Stimulated activated naive B cell treated with anti-CD40 and anti-IgM and Interleukin-4, amounts not matched to agents 10 μg/mL and 1 μg/mL and 100 μg/mL, for 72 hours (primary cell): Measurements from ENCODE around the gene RABGGTA.

Experiments used
- ATAC-seq, 2 donors: fragments of 150-1000 bp; cut with Tn5 transposase; replicated peaks; 2 replicates each; pipeline ENCODE4 v1.10.0; 2021; ENCODE audit warnings: moderate library complexity in 1 of 2
- DNase-seq: peaks from one replicate; pipeline ENCODE4 v3.0.0; 2021
- H3K27ac Mint-ChIP-seq: one replicate; pipeline ENCODE4 v1.8.0; 2022; ENCODE audit warnings: mild to moderate bottlenecking, mixed read lengths
- H3K27me3 Mint-ChIP-seq, 2 donors: one replicate each; pipeline ENCODE4 v1.8.0; 2022; ENCODE audit warnings: mixed read lengths in 2 of 2
- H3K36me3 Mint-ChIP-seq, 2 donors: one replicate each; pipeline ENCODE4 v1.8.0; 2022; ENCODE audit warnings: mixed read lengths in 2 of 2, mild to moderate bottlenecking in 1 of 2
- H3K4me1 Mint-ChIP-seq, 2 donors: one replicate each; pipeline ENCODE4 v1.8.0; 2022; ENCODE audit warnings: mixed read lengths in 2 of 2, mild to moderate bottlenecking in 1 of 2
- H3K4me3 Mint-ChIP-seq, 2 donors: one replicate each; pipeline ENCODE4 v1.8.0; 2022; ENCODE audit warnings: mild to moderate bottlenecking in 2 of 2, mixed read lengths in 2 of 2, moderate library complexity in 1 of 2
- H3K9me3 Mint-ChIP-seq, 2 donors: one replicate each; pipeline ENCODE4 v1.8.0; 2022; ENCODE audit warnings: mixed read lengths in 2 of 2, mild to moderate bottlenecking in 1 of 2

The RABGGTA gene

DNA sequence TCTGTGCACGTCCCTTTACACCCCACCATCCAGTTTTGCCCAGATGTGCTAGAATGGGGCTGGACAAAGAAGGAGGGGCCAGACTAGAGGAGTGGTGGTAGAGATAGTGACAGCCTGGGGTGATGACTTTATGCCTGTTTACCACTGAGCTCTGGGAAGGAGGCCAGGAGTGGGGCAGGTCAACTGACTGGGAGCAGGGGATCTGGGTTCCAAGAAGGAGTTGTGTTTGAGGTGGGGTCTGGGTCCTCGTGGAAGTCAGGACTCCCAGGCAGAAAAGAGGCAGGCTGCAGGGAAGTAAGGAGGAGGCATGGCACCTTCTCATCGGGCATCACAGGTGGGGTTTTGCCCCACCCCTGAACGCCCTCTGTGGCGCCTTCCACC is 38.9 kb upstream of the RABGGTA start:
- no peak for ATAC-seq

DNA sequence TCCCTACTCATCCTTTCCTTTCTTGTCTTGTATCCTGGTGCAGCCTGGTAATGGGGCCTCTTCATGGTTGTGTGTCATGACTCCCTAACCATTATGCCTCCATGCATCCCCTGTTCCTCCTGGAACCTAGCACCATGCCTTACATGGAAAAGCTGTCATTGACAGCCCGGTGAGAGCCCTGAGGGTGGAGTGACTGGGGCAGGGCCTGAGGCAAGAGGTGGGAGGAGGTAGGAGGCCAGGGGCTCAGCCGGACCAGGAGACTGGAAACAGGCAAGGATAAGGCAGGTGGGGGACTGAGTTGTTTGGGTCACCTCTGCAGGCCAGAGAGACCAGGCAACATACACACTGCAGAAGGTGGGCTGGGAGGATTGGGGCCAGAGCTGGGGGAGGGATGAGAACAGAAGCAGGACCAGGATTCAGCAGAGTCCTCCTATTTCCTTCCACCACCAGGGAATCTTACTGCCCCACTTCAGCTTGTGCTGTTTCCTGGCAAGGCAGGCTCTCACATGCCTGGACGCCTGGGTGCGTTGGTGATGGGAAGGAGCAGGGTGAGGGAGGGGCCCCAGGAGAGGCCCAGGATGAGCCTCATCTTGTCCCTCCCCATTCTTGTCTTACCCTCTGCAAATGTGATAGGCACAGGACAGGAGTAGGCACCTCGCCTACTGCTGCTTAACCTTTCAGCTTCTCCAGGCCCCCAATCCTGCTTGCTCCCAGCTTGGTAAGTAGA is 38.3 kb upstream of the RABGGTA start, which contains the start of gene LTB4R2:
TSS of gene LTB4R2 (plus strand) at position 603 of the 727 bp plus-strand sequence. CDS start 525 bp downstream, outside the sequence.
- DNase-seq (no peak), ATAC-seq (no peak)
- H3K27ac Mint-ChIP-seq, result peak within 1 kb of the TSS; percentile 63
- H3K36me3 Mint-ChIP-seq, result peaks cover 27 to 66% of the 10 kb centered on the region in 2 donors
- H3K4me1 Mint-ChIP-seq, result peaks cover 58 to 80% of the 10 kb centered on the region in 2 donors
- peak within 1 kb of the TSS; percentile 76 to 79 for H3K4me3 Mint-ChIP-seq
- no peaks in the 10 kb centered on the region for H3K9me3 Mint-ChIP-seq
- no peaks in the 10 kb centered on the region for H3K27me3 Mint-ChIP-seq

More for the DNA sequence above, 38.9 kb upstream of the RABGGTA start:
- Mint-ChIP-seq H3K27ac (peak overlapping the region; percentile 63), H3K36me3 (peaks cover 24 to 61% of the 10 kb centered on the region in 2 donors), H3K9me3 (no peaks in the 10 kb centered on the region), H3K27me3 (no peaks in the 10 kb centered on the region), H3K4me1 (peaks cover 59 to 83% of the 10 kb centered on the region in 2 donors), H3K4me3 (peak overlapping the region; percentile 18 to 79)
- DNase-seq, result no peak

DNA sequence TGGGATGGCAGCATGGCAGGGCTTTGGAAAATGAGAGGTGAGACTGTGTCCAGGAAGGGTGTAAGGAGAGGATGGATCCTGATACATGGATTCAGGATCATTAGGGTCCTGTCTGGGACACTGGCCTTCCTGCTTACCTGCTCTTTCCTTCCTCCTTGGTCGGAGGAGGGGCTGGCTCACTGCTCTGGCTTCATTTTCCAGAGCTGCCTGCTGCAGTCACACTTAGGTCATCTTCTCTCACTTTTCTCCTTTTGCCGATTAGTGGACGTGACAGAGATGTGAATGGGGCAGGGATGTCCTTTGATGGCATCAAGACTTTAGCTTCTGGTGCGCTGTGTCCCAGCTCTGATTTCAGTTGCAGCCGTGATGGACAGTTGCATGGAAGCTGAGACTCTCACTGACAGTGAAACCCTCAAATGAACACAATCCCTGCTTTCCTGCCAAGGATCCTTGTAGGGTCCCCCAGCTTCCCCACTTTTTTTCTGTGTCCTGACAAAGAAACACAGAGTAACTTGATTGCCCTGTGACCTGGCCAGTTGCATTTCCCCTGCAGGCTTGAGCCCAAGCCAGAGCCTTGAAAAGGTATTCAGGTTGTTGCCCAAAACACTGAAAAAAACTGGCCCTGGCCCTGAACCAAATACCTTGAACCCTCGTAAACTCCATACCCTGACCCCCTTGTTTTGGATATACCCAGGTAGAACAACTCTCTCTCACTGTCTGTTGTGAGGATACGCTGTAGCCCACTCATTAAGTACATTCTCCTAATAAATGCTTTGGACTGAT is 37.1 kb upstream of the RABGGTA start:
- DNase-seq (no peak), ATAC-seq (no peak)
- Mint-ChIP-seq H3K4me3 (no peak overlapping the region), H3K9me3 (no peaks in the 10 kb centered on the region), H3K27me3 (no peaks in the 10 kb centered on the region), H3K36me3 (peaks cover 33 to 71% of the 10 kb centered on the region in 2 donors), H3K27ac (no peak overlapping the region), H3K4me1 (peaks cover 46 to 68% of the 10 kb centered on the region in 2 donors)

DNA sequence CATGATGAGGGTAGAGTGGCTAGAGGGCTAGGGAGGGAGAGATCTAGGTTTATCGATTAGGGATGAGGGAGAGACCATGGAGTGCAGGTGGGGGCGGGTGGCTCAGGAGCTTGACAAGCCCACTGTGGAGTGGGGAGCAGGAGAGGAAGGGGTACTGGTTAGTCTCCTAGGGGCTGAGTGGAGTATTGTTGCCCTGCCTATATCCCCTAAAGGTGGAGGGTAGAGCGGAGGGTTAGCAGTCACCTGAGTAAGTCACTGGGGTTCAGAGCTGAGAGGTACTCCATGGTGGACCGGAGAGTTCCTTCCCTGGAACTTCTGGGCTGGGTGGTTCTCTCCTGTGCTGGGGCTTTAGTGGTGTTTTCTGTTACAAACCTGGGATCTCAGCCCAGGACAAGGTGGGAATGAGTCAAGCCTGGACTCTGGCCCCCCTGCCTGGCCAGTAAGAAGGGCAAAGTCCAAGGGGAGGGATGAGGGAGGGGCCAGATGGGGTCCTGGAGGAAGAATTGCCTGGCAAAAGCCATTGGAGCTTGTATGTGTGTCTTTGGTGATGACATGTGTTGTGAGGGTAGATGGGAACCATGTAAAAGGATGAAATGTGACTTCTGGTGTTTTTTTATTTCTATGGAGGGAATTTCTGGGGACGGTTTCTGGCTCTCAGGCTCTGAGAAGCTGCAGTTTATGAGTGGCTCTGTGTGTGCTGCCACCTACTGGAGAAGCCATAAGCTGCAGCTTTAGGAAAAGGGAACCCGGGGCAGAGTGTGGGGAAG is 36.4 kb upstream of the RABGGTA start, which contains the start of gene CIDEB:
TSS of gene CIDEB (minus strand) at position 403 of the 767 bp plus-strand sequence. CDS start at position 284, 119 bp downstream.
- ATAC-seq (peak; percentile 13 to 30), DNase-seq (peak; percentile 50)
- no peaks in the 10 kb centered on the region for H3K27me3 Mint-ChIP-seq
- H3K4me3 Mint-ChIP-seq, result no peak within 1 kb of the TSS
- peaks cover 37 to 71% of the 10 kb centered on the region in 2 donors for H3K36me3 Mint-ChIP-seq
- H3K9me3 Mint-ChIP-seq, result no peaks in the 10 kb centered on the region
- peak within 1 kb of the TSS; percentile 25 for H3K27ac Mint-ChIP-seq
- H3K4me1 Mint-ChIP-seq, result peaks cover 39 to 60% of the 10 kb centered on the region in 2 donors

DNA sequence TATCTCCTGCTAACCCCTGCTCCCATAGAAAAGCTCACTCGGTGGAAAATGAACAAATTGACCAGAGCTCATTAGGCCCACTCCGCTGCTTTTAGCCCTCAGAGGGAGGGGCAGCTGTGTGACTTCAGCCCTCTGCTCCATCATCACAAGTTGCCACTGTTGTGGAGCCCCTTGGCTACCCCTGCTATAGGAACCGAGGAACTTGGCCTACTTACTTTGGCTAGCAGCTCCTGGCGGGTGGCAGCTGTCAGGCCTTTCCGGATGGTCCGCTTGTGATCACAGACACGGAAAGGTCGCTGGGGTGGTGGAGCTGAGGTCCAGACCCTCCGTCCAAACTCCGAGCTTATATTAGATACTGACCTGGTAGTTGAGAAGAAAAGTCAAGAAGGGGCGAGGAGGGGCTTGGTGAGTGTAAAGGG is 35.8 kb upstream of the RABGGTA start:
- no peaks in the 10 kb centered on the region for H3K27me3 Mint-ChIP-seq
- DNase-seq (no peak), ATAC-seq (no peak)
- H3K9me3 Mint-ChIP-seq, result no peaks in the 10 kb centered on the region
- H3K36me3 Mint-ChIP-seq, result peaks cover 43 to 72% of the 10 kb centered on the region in 2 donors
- H3K4me3 Mint-ChIP-seq, result no peak overlapping the region
- H3K27ac Mint-ChIP-seq, result peak overlapping the region; percentile 25
- H3K4me1 Mint-ChIP-seq, result peaks cover 33 to 54% of the 10 kb centered on the region in 2 donors

DNA sequence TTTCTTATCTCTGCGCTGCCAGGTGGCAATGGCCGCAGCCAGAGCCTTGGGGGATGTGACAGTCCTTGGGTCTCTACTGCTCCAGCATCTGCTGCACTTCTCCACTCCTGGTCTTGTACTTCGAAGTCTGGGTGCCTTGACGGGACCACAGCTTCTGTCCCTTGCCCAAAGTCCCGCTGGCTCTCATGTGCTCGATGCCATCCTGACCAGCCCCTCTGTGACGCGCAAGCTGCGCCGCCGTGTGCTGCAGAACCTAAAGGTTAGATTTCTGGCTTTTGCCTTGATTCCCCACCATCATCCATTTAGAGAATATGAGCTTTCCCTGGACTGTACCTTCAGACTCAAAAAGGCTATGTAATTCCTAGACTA is 32.6 kb upstream of the RABGGTA start:
- Mint-ChIP-seq H3K9me3 (no peaks in the 10 kb centered on the region), H3K27ac (no peak overlapping the region), H3K4me3 (no peak overlapping the region), H3K27me3 (no peaks in the 10 kb centered on the region), H3K4me1 (peaks cover 21 to 39% of the 10 kb centered on the region in 2 donors), H3K36me3 (peaks cover 37 to 73% of the 10 kb centered on the region in 2 donors)
- no peak for ATAC-seq
- DNase-seq, result no peak

DNA sequence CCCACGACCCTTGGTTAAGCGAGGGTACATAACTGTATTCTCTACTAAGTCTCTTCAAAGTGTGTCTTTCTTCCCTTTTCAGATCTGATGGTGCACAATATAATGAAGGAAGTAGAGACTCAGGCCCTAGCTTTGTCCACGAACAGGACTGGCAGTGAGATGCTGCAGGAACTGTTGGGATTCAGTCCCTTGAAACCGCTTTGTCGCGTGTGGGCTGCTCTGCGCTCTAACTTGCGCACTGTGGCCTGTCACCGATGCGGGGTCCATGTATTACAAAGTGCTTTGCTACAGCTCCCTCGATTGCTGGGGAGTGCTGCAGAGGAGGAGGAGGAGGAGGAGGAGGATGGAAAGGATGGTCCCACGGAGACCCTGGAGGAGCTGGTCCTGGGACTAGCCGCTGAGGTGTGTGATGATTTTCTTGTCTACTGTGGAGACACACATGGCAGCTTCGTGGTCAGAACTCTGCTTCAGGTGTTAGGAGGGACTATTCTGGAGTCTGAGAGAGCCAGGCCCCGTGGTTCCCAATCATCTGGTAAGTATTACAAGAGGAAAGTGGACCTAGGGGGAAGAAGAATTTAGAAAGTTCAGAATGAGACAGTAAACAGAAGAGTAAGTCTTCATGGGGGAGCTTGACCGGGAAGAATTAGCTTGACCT is 29.1 kb upstream of the RABGGTA start:
- peak overlapping the region; percentile 96 for H3K27ac Mint-ChIP-seq
- H3K9me3 Mint-ChIP-seq, result no peaks in the 10 kb centered on the region
- peak overlapping the region; percentile 94 to 95 for H3K4me3 Mint-ChIP-seq
- H3K36me3 Mint-ChIP-seq, result peaks cover 35 to 57% of the 10 kb centered on the region in 2 donors
- ATAC-seq (no peak), DNase-seq (no peak)
- peaks cover 31 to 43% of the 10 kb centered on the region in 2 donors for H3K4me1 Mint-ChIP-seq
- no peaks in the 10 kb centered on the region for H3K27me3 Mint-ChIP-seq

DNA sequence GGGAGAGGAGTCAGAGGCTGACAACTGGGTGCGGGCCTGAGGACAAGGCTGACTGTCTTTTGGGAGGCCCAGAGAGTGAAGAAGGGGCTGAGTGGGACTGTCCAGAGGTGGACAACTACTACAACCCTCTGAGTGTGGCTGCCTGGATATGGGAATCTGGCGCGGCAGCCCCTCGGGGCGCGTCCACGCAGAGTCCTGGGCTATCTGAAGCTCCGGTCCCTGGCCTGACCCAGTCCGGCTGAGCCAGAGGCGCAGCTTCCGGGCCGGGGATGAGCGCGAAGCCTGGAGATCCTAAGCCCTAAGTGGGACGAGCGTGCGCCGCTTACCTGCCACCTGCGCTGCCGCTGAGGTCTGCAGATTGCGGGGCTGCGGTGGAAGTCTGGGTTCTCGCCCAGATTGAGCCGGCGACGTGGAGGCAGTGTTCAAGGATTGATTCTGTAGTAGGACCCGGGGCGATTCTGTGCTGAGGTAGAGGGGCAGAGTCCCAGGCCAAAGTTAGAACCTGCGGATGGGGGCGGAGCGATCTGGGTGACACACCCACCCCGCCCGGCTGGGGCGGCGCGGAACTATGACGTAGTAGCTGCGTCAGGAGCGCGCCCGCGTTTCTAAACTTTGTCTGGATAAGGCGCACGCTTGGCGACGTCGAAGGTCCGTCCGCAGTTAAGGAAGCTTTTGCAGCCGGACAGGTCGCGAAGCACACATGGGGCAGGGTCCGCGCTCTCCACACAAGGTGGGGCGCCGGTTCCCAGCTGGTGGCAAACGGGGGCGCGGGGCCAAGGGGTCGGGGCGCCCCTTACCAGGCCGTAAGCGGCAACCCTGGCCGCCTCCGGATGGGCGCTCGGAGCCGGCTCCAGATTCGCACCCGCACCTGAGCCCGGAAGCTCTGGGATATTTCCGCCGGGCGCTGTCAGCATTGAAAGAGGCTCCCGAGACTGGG is 28.1 kb upstream of the RABGGTA start, which contains the start of the genes DHRS1 and NOP9:
TSS of gene DHRS1 (minus strand) at position 526 of the 937 bp plus-strand sequence. CDS start 674 bp downstream, outside the sequence.
TSS of gene NOP9 (plus strand) at position 596 of the 937 bp plus-strand sequence. CDS start at position 701, 105 bp downstream.
- Mint-ChIP-seq H3K36me3 (peaks cover 32 to 54% of the 10 kb centered on the region in 2 donors), H3K4me3 (peak within 1 kb of the TSS; percentile 94 to 95), H3K27ac (peak within 1 kb of the TSS; percentile 96), H3K4me1 (peaks cover 31 to 43% of the 10 kb centered on the region in 2 donors), H3K9me3 (no peaks in the 10 kb centered on the region), H3K27me3 (no peaks in the 10 kb centered on the region)
- peak; percentile 78 to 88 for ATAC-seq
- peak; percentile 87 for DNase-seq

DNA sequence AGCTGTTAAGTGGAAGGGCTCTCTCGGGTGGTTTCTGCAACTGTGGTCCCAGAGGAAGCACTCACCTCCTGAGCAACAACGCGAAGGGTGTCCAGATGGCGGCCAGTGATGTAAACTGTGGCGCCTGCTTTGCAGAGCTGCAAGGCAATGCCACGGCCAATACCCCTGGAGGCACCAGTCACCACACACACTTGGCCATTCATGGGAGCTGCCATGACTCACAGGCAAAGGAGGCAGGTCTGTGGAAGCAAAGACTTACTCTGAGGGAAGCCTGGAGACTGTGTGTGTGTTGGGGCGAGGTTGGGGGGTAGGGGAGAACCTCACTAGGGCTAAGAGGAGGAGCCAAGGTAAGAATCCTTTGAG is 27.5 kb upstream of the RABGGTA start:
- peak overlapping the region; percentile 94 to 95 for H3K4me3 Mint-ChIP-seq
- H3K27me3 Mint-ChIP-seq, result no peaks in the 10 kb centered on the region
- DNase-seq (no peak), ATAC-seq (peak in 1 of 2 donors; percentile 1)
- H3K36me3 Mint-ChIP-seq, result peaks cover 31 to 52% of the 10 kb centered on the region in 2 donors
- peaks cover 31 to 43% of the 10 kb centered on the region in 2 donors for H3K4me1 Mint-ChIP-seq
- H3K9me3 Mint-ChIP-seq, result no peaks in the 10 kb centered on the region
- peak overlapping the region; percentile 96 for H3K27ac Mint-ChIP-seq

DNA sequence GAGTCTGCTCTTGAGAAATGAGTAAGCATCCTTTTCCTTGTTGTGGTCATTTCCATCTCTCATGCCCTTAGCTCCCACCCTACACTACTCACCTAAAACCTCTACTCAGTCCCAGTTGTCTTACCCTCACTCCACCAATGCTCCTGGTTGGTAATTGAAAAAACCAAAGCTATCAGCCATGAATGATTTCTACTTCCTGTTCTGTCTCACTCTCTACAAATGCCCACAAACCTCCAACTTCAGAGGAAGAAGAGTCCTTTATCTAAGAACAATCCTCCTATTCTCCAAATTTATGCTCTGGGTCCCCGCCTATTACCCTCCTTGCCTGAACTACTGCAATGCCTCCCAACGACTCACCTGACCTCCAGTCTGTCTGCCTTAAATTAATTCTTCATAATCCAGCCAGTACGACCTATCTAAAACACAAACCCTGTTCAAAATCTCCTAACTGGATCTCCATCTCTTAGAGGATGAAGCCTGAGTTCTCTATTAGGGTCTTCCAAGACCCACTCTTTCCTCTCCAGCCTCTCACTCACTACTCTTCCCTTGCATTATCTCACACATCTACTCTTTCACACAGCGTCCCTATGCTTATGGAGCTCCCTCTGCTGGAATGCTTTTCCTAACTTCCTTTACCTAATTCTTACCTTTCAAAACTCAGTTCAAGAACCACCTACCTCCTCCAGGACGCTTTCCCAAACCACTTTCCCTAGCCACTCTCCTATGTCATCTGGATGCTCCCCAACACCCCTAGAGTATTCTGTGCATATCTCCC is 26.0 kb upstream of the RABGGTA start:
- peaks cover 24 to 45% of the 10 kb centered on the region in 2 donors for H3K36me3 Mint-ChIP-seq
- peak overlapping the region; percentile 56 for H3K27ac Mint-ChIP-seq
- DNase-seq (no peak), ATAC-seq (peak; percentile 12 to 22)
- no peaks in the 10 kb centered on the region for H3K9me3 Mint-ChIP-seq
- no peaks in the 10 kb centered on the region for H3K27me3 Mint-ChIP-seq
- peaks cover 31 to 43% of the 10 kb centered on the region in 2 donors for H3K4me1 Mint-ChIP-seq
- no peak overlapping the region for H3K4me3 Mint-ChIP-seq

DNA sequence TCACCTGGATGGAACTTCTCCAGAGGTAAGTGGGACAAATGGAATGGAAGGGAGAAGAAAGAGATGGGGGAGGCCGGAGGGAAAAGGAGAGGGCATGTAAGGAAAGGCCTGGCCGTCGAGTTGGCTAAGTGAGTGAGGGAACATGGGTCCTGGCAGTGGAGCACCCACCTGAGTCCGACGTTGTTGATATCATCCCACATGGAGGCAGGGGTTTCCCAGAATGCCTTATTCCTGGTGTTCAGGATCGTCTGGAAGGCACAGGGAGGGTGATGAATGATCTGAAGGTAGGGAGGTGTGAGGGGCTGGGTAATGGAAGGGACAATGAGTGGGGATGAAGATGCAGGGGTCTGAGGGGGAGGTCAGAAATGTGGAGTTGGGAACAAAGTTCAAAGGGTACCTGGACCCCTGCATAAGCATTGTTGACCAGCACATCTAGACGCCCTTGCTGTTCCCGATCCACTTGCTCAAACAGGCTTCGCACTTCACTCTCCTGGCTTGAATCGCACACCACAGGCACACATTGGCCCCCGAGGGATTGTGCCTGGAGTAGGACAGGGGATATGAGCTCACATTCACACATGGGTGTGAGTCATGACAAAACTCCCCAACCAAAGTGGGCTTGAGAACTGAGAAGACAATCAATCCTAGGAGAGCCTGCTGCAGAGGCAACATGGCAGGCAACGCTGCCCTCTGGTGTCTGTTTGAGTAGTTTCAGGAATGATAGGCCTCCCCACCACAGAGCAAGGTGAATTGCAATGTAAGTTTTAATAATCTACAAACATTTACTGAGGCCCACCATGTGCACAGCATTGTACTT is 25.2 kb upstream of the RABGGTA start:
- Mint-ChIP-seq H3K9me3 (no peaks in the 10 kb centered on the region), H3K4me1 (peaks cover 34 to 50% of the 10 kb centered on the region in 2 donors), H3K36me3 (peaks cover 24 to 45% of the 10 kb centered on the region in 2 donors), H3K4me3 (peak overlapping the region; percentile 15 to 37), H3K27ac (peak overlapping the region; percentile 94), H3K27me3 (no peaks in the 10 kb centered on the region)
- peak; percentile 73 for DNase-seq
- peak; percentile 76 to 80 for ATAC-seq
